Activated CD8-positive, alpha-beta T cell treated with anti-CD3 and anti-CD28 coated beads for 36 hours (primary cell): ENCODE results near the gene ASB16. TPM values are rescaled to one million over a fixed set of nuclear protein-coding genes. Genes with fewer than 3 reads are reported as not detected.

ENCODE experiments used
- ATAC-seq: fragments of 200-7000 bp; cut with Tn5 transposase; one replicate; pipeline ENCODE4 v1.10.0; 2021; ENCODE audit warnings: mild to moderate bottlenecking, moderate library complexity
- CTCF ChIA-PET: fragments of 350-600 bp; sonication (Branson Sonifier 250); formaldehyde crosslinking; loops from one replicate; lab custom pipeline; 2021; ENCODE audit warnings: antibody characterized with exemption; lab: Charles Lee
- POLR2A ChIA-PET: fragments of 350-600 bp; sonication (Branson Sonifier 250); formaldehyde crosslinking; loops from one replicate; lab custom pipeline; 2021; ENCODE audit warnings: antibody characterized with exemption; lab: Charles Lee
- DNase-seq: peaks from one replicate; pipeline ENCODE4 v3.0.0-alpha.2; 2020
- H3K27ac Mint-ChIP-seq: one replicate; pipeline ENCODE4 v1.8.0; 2021; ENCODE audit warnings: mild to moderate bottlenecking, mixed read lengths
- H3K27me3 Mint-ChIP-seq: one replicate; pipeline ENCODE4 v1.8.0; 2021; ENCODE audit warnings: mixed read lengths
- H3K36me3 Mint-ChIP-seq: one replicate; pipeline ENCODE4 v1.8.0; 2021; ENCODE audit warnings: low read depth, mixed read lengths
- H3K4me1 Mint-ChIP-seq: one replicate; pipeline ENCODE4 v1.8.0; 2021; ENCODE audit warnings: low read depth, mixed read lengths
- H3K4me3 Mint-ChIP-seq: one replicate; pipeline ENCODE4 v1.8.0; 2021; ENCODE audit warnings: mild to moderate bottlenecking, moderate library complexity, mixed read lengths
- H3K9me3 Mint-ChIP-seq: one replicate; pipeline ENCODE4 v1.8.0; 2021; ENCODE audit warnings: mixed read lengths
- intact Hi-C: fragments of 100-400 bp; cut with micrococcal nuclease; formaldehyde crosslinking; loops from one replicate; pipeline ENCODE4 v1.10.0; 2022
- total RNA-seq, 2 experiments: library from RNA; stranded (reverse); gene quantifications; one replicate each; pipeline ENCODE4 v1.2.3, GENCODE V29; 2021
- TF ChIP-seq, protein P1 (sequence below): fragments of 200-600 bp; IDR thresholded peaks from one replicate; pipeline ENCODE4 v1.8.0; 2022; ENCODE audit warnings: antibody characterized with exemption, mild to moderate bottlenecking

The ASB16 gene
- total RNA-seq, 2 experiments from 2014 or later = 0.18 to 0.27 TPM

GRCh38 chr17:44167181-44167861, 3.2 kb upstream of the ASB16 start:
- no peaks in the 10 kb centered on the region for H3K4me1 Mint-ChIP-seq
- ATAC-seq (no peak), DNase-seq (no peak)
- H3K9me3 Mint-ChIP-seq = no peaks in the 10 kb centered on the region
- H3K4me3 Mint-ChIP-seq = no peak overlapping the region
- no peaks in the 10 kb centered on the region for H3K27me3 Mint-ChIP-seq
- no peaks in the 10 kb centered on the region for H3K36me3 Mint-ChIP-seq
- TF ChIP-seq, protein P1, sequence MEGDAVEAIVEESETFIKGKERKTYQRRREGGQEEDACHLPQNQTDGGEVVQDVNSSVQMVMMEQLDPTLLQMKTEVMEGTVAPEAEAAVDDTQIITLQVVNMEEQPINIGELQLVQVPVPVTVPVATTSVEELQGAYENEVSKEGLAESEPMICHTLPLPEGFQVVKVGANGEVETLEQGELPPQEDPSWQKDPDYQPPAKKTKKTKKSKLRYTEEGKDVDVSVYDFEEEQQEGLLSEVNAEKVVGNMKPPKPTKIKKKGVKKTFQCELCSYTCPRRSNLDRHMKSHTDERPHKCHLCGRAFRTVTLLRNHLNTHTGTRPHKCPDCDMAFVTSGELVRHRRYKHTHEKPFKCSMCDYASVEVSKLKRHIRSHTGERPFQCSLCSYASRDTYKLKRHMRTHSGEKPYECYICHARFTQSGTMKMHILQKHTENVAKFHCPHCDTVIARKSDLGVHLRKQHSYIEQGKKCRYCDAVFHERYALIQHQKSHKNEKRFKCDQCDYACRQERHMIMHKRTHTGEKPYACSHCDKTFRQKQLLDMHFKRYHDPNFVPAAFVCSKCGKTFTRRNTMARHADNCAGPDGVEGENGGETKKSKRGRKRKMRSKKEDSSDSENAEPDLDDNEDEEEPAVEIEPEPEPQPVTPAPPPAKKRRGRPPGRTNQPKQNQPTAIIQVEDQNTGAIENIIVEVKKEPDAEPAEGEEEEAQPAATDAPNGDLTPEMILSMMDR = no peak
- POLR2A ChIA-PET = interaction anchor here (0.6 to 1.4 kb wide), 5 partner anchors 12 to 223 kb away, joined by 3 to 5 read pairs (median 3); partner anchors contain the start of gene TMUB2
- intact Hi-C loops = no loop called here
- CTCF ChIA-PET = interaction anchor here (0.6 to 2.9 kb wide), 16 partner anchors 9 to 223 kb away, joined by 3 to 20 read pairs (median 4); partner anchors contain the start of genes GRN, HROB and TMUB2
- H3K27ac Mint-ChIP-seq = no peak overlapping the region

DNA sequence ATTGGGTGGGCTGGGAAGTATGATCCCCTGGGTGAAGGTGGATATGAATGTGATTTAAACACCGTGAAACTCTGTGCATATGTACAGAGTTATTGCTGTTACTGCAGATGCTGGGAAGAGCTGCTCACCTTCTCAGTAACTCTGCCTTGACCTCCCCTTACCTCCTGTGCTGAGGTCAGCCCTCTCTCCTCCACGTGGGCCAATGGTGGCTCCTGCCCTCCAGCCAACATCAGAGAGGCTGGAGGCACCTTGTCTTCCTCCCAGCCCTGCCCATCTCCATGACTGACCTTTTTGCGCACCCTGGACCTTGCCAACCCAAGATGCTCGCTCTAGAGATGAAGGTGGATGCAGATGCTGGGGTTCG, 387 bp upstream of the ASB16 start:
- H3K4me3 Mint-ChIP-seq = no peak overlapping the region
- POLR2A ChIA-PET = interaction anchor here (1.3 to 5.7 kb wide), 2 partner anchors 15 to 24 kb away, joined by 3 to 37 read pairs; partner anchors contain the start of gene TMUB2
- intact Hi-C loops = no loop called here

GRCh38 chr17:44171931-44172455, 1.5 kb downstream of the ASB16 start:
- ChIA-PET CTCF (interaction anchor here (1.2 to 2.4 kb wide), 3 partner anchors 13 to 129 kb away, joined by 4 to 6 read pairs (median 5); no protein-coding TSS in a partner anchor), POLR2A (interaction anchor here (1.0 to 5.7 kb wide), 2 partner anchors 13 to 17 kb away, joined by 3 to 37 read pairs; partner anchors contain the start of gene TMUB2)
- H3K27ac Mint-ChIP-seq = no peak overlapping the region
- intact Hi-C loops = no loop called here
- ATAC-seq (no peak), DNase-seq (no peak)
- H3K4me3 Mint-ChIP-seq = no peak overlapping the region
- no peaks in the 10 kb centered on the region for H3K27me3 Mint-ChIP-seq
- TF ChIP-seq, protein P1 = no peak
- H3K9me3 Mint-ChIP-seq = no peaks in the 10 kb centered on the region
- no peaks in the 10 kb centered on the region for H3K4me1 Mint-ChIP-seq
- peaks cover 7% of the 10 kb centered on the region for H3K36me3 Mint-ChIP-seq

More for the DNA sequence above, 387 bp upstream of the ASB16 start:
- DNase-seq (no peak), ATAC-seq (no peak)
- TF ChIP-seq, protein P1 = no peak
- CTCF ChIA-PET = interaction anchor here (1.0 to 2.9 kb wide), 4 partner anchors 15 to 86 kb away, joined by 3 to 20 read pairs (median 6); partner anchors contain the start of gene TMUB2
- H3K9me3 Mint-ChIP-seq = no peaks in the 10 kb centered on the region
- no peaks in the 10 kb centered on the region for H3K4me1 Mint-ChIP-seq
- H3K36me3 Mint-ChIP-seq = no peaks in the 10 kb centered on the region
- H3K27me3 Mint-ChIP-seq = no peaks in the 10 kb centered on the region
- H3K27ac Mint-ChIP-seq = no peak overlapping the region

DNA sequence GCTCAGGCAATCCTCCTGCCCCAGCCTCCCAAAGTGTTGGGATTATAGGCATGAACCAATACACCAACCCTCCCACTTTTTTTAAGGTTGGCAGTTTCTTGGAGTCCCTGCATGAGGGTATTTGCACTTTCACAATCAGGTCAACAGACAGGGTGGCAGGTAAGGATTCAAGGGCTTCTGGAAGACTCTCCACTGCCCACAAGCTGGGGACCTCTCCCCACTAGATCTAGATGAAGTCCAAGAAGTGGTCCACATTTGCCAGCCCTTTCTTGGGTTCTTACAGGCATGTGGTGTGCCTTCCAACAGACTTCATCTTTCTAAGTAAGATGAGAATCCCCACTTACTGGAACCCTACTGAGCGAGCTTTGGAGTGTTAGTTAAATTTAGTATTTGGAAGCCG, 3.9 kb downstream of the ASB16 start:
- peaks cover 12% of the 10 kb centered on the region for H3K36me3 Mint-ChIP-seq
- ChIA-PET CTCF (interaction anchor here (1.2 kb wide), 1 partner anchor 171 kb away, joined by 3 read pairs; no protein-coding TSS in a partner anchor), POLR2A (interaction anchor here (5.7 kb wide), 1 partner anchor 10 kb away, joined by 37 read pairs; the partner anchor contains the start of gene TMUB2)
- intact Hi-C loops = no loop called here
- TF ChIP-seq, protein P1 = no peak
- H3K27ac Mint-ChIP-seq = no peak overlapping the region
- ATAC-seq = no peak
- H3K9me3 Mint-ChIP-seq = no peaks in the 10 kb centered on the region
- no peaks in the 10 kb centered on the region for H3K4me1 Mint-ChIP-seq
- no peaks in the 10 kb centered on the region for H3K27me3 Mint-ChIP-seq
- DNase-seq = no peak
- no peak overlapping the region for H3K4me3 Mint-ChIP-seq

GRCh38 chr17:44176257-44176656, 5.8 kb downstream of the ASB16 start:
- Mint-ChIP-seq H3K4me3 (no peak overlapping the region), H3K27ac (no peak overlapping the region), H3K9me3 (no peaks in the 10 kb centered on the region), H3K36me3 (peaks cover 12% of the 10 kb centered on the region), H3K27me3 (no peaks in the 10 kb centered on the region), H3K4me1 (no peaks in the 10 kb centered on the region)
- ChIA-PET CTCF (interaction anchor here (1.3 kb wide), 1 partner anchor 8 kb away, joined by 4 read pairs; no protein-coding TSS in a partner anchor), POLR2A (no interaction called here)
- intact Hi-C loops = no loop called here
- no peak for ATAC-seq
- TF ChIP-seq, protein P1 = no peak
- no peak for DNase-seq
